ENCODE data around the gene RALGAPA2.

- no peak for TF ChIP-seq RAD21 (IDR thresholded peaks at IDR 0.05; ENCODE audit: low read length)
- TF ChIP-seq RFX5 (IDR thresholded peaks at IDR 0.05; ENCODE audit: low read length), result no peak
- TF ChIP-seq, protein P1, sequence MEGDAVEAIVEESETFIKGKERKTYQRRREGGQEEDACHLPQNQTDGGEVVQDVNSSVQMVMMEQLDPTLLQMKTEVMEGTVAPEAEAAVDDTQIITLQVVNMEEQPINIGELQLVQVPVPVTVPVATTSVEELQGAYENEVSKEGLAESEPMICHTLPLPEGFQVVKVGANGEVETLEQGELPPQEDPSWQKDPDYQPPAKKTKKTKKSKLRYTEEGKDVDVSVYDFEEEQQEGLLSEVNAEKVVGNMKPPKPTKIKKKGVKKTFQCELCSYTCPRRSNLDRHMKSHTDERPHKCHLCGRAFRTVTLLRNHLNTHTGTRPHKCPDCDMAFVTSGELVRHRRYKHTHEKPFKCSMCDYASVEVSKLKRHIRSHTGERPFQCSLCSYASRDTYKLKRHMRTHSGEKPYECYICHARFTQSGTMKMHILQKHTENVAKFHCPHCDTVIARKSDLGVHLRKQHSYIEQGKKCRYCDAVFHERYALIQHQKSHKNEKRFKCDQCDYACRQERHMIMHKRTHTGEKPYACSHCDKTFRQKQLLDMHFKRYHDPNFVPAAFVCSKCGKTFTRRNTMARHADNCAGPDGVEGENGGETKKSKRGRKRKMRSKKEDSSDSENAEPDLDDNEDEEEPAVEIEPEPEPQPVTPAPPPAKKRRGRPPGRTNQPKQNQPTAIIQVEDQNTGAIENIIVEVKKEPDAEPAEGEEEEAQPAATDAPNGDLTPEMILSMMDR (IDR thresholded peaks at IDR 0.05), result no peak
- no peak for TF ChIP-seq MAX (IDR thresholded peaks at IDR 0.05; ENCODE audit: low read depth)
- no peak for TF ChIP-seq TAF1 (IDR thresholded peaks at IDR 0.05; ENCODE audit: borderline replicate concordance, low read depth, low read length)
- no peak for TF ChIP-seq POLR2AphosphoS5 (IDR thresholded peaks at IDR 0.05; ENCODE audit: low read depth, low read length)
- TF ChIP-seq, protein P2, sequence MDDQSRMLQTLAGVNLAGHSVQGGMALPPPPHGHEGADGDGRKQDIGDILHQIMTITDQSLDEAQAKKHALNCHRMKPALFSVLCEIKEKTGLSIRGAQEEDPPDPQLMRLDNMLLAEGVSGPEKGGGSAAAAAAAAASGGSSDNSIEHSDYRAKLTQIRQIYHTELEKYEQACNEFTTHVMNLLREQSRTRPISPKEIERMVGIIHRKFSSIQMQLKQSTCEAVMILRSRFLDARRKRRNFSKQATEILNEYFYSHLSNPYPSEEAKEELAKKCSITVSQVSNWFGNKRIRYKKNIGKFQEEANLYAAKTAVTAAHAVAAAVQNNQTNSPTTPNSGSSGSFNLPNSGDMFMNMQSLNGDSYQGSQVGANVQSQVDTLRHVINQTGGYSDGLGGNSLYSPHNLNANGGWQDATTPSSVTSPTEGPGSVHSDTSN (IDR thresholded peaks at IDR 0.05), result no peak
- no peak for TF ChIP-seq EZH2phosphoT487 (IDR thresholded peaks at IDR 0.05; ENCODE audit: borderline replicate concordance, low read depth)
- no peak for TF ChIP-seq FOXM1 (IDR thresholded peaks at IDR 0.05; ENCODE audit: low read depth)
- no peak for TF ChIP-seq EP300 (IDR thresholded peaks at IDR 0.05; ENCODE audit: borderline replicate concordance in 1 of 2, low read depth in 1 of 2, low read length in 1 of 2)
- TF ChIP-seq NRF1 (IDR thresholded peaks at IDR 0.05; ENCODE audit: low read depth, low read length), result no peak
These were observed 252.7 kb downstream of the RALGAPA2 start for GRCh38 chr20:20459726-20460125.
